Embryonic facial prominence (tissue), 1 donor: ENCODE measurements around the gene NDUFAF8.
"Not testable (repeated sequence)": the region's sequence is repeated elsewhere in the genome, so short reads cannot be mapped to it uniquely, and the experiment has no call there.

Source experiments
- DNase-seq: peaks from one replicate; pipeline ENCODE4 v3.0.0-alpha.2; 2016; ENCODE audit errors: extremely low spot score

Gene NDUFAF8

DNA sequence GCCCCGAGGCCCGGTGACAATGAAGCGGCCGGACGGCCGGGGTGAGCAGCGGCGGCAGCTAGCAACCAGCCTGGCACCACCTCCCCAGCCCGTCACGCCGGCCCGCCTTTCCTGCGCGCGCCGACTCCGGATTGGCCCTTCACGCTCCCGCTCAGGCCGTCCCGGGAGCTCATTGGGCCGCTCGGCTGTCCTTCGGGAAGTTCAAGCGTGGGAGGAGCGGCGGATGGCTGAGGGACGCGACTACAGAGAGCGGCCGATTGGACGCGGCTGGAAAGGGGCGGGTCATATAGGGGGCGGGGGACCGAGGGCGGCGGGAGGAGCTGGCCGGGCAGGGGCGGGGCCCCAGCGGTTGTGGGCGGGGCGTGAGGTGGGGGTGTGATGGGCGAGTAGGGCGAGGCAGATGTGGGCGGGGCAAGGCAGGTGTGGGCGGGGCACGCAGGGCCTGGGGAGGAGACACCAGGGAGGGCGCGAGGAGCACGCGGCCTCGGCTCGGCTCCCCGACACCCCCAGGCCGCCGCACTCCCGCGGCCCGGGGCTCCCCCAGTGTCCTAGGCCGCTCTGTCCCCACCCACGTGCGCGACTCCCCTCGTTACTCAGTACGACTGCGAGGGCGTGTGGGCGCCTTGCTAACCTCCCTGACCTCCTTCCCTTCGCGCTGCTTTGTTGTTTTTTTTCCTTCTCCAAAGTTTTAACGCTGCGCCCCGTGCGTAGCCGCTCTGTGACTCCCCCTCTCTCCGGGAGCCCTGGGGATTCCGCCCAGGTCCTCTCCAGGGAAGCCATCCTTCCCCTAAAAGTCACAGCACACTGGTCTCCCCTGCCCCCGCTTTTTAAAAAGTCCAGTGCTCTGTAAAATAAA is 16.0 kb upstream of the NDUFAF8 start, which contains the start of gene CEP131:
Gene CEP131, minus strand, starts transcription at position 60 of the 856 bp plus-strand sequence. CDS start 2,909 bp downstream, outside the sequence.
- DNase-seq: peak; percentile 97

GRCh38 chr17:81223762-81224130 is 15.4 kb upstream of the NDUFAF8 start:
- DNase-seq: no peak

GRCh38 chr17:81227630-81228029 is 11.5 kb upstream of the NDUFAF8 start:
- DNase-seq: not testable (repeated sequence)

GRCh38 chr17:81228420-81228819 is 10.7 kb upstream of the NDUFAF8 start:
- DNase-seq: no peak

GRCh38 chr17:81228834-81229665 is 10.1 kb upstream of the NDUFAF8 start:
- no peak for DNase-seq

DNA sequence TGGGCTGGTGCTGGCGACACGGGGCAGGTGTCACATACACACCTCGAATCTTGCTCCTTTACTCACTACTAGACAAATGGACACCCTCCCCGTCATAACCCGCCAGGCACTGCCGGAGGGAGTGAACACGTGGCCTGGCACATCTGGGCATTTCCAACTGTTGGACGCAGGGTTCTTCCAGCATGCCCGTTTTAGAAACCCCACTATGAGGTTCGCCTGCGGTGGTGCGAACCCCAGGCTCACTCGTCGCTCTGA is 9.5 kb upstream of the NDUFAF8 start:
- DNase-seq: no peak

DNA sequence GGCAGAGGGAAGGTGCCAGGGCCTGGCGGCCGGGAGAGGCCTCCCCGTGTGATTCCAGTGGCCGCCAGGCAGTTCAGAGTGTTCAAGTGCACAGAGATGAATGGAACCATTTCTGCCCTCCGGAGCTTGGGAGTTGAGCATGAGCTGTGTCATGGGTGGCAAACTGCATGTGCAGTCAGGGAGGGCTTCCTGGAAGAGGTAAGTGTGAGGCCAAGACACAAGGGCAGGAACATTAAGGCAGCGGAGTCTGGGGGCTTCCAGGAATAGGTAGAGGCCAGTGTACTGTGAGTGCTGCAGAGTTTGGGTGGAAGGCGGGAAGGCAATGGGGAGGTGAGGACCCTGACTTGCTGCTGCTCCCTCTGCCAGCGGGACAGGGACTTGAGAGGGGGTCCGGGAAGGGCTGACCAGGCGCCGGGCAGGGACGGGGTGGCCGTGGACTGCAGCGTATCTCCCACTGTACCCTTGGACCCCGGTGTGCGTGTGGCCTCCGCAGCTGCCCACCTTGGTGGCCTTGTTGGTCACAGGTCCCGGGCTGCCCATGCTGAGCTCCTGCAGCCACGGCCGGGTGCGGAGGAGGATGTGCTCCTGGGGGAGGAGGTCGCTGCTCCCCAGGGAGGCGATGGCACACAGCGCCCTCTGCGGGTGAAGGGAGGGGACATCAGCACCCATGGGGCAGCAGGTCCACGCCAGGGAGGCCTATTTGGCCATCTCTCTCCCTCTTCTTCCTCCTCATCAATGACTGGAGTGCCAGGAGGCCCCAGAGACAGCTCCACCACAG is 8.9 kb upstream of the NDUFAF8 start:
- no peak for DNase-seq

DNA sequence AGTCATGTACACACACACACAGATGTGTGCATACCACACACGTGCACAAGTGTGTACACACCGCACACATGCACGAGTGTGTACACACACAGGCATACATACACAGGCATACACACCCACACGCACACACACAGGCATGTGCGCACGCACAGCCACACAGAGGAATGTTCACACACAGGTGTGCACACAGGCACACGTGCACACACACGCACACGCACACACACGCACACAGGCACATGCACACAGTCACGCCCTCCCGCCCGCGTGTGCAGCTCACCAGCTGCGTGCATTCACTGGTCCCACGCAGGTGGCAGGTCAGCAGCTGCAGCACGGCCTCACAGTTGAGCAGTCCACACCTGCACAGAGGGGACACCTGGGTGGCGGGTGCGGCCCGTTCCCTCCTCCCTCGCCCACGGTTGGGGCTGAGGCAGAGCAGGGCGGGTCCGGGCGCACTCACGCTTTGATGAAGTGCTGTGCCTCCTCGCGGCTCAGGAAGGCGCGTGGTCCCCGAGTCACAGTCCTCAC is 7.9 kb upstream of the NDUFAF8 start:
- no peak for DNase-seq

GRCh38 chr17:81231766-81232581 is 7.1 kb upstream of the NDUFAF8 start:
- no peak for DNase-seq

DNA sequence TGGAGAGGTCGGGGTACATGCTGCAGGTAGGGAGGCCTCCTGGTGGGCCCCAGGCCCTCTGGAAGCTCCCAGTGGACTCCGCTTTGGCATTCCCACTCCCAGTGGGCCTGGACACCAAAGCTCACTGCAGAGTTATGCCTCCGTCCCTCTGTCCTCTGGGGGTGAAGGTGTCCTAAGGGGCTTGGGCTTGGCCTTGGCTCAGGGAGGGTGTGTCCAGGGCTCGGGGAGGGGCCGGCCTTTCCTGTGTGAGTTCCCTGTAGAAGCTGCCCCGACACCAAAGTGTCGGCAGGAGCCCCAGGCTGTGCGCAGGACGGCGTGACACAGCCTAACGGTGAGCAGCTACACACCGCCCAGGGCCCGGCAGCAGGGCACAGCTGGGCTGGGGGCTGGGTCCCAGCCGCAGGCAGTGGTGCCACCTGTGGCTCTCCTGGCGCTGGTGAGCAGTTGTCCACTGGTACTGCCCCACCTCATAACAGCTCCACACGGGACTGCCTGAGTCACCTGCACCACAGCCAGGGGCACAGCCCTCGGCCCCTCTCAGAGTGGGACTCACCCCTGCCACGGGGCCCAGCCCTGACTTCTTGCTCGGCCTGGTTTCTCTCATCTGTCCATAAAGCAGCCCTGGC is 6.4 kb upstream of the NDUFAF8 start:
- DNase-seq: no peak

- no peak for DNase-seq
Measured at GRCh38 chr17:81233316-81233715, 5.8 kb upstream of the NDUFAF8 start.

DNA sequence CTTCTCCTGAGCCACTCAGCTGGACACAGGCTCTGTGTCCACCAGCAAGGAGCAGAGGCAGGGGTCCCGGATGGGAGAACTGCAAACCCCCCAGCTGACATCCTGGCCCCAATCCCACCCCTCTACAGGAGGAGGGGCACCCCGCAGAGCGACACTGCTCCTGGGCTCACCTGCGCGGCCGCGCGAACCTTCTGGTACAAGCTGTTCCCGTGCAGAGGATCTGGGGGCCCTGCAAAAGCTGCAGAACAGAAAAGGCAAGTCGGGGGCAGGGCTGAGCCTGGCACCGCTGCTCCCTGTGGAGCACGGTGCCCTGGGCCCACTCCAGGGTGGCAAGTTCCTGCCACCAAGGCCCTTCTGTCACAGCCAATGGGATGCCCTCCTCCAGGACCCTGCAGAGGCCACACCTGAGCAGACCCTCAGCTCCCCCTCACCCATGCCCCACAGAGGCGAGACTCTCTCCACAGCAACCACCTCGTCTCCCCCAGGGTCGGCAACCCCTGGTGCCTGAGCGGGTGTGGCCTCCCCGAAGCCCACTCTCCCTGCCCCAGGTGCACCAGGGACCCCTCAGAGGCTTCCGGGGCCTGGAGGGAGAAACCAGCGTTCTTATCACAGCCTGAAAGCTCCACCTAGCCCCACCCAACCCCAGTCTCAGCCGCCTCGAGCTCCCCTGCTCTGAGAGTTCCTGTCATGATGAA is 5.2 kb upstream of the NDUFAF8 start:
- DNase-seq: no peak

DNA sequence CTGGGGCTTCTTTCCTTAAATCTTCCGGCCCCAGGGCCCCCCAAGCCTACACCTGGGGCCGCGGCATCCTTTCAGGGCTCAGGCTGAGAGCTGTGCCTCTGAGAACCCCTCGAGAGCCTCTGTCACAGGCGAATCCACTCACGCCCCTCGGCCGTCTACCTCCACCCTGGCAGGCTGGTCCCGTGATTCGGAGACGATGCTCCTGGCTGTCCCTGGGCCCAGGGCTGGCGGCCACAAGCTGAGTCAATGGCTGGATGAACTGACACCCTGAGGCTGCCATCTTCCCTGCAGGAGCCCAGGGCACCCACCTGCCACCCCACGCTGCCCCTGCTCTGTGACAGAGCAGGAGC is 4.6 kb upstream of the NDUFAF8 start:
- DNase-seq: no peak

DNA sequence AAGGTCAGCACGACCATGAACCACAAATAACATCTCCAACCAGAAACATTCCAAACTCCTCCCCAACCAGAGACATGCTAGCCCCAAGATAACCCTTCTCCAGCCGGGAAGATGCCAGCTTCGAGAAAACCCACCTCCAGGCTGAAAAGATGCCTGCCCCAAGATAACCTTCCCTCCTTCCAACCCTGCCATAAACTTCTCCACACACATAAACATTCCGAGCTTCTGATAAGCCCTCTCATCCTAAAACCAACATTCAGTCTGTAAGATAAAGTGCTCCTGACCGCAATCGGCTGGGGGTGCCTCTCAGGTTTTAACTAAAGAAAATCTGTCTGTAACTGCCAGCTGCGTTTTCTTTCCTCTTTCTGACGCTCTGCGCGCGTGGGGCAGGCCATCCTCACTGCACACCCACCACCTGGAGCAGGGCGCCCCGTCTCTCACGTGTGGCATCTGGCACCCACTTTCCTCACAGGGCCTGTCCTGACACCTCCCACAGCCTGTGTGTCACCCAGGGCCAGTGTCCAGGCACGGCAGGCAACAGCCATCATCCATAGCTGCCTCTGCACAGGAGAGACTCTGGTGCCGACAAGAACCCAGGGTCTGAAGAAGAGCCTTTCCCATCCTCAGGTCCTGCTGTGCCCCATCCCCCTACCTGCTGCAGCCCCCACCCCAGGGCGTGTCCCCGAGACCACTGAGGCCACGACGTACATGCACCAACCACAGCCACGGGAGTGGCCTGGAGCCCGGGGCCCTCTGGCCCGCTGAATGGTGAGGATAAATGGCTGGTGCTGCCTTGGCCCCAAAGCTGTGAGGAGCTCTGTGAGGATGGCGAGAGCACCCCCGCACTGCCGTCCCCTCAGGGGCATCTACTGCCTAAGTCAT is 3.9 kb upstream of the NDUFAF8 start:
- DNase-seq: no peak

GRCh38 chr17:81235822-81236740 is 3.0 kb upstream of the NDUFAF8 start:
- no peak for DNase-seq

DNA sequence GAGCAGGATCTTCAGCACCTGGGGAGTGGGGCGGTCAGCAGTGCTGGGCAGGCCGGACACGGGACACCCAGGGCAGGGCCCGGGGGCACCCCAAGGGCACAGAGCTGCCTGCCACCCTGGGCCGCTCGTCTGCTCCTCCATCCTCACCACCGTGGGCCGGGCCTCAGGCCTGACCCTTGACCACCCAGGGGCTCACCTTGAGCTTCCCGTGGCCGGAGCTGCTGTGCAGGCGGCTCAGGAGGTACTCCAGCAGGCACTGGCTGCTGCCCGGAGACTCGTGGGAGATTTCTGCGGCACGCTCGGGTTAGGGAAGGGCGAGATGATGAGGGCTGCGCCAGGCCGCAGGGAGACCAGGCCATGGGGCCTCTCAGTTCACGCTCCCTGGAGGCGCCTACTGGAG is 2.3 kb upstream of the NDUFAF8 start:
- DNase-seq: no peak

GRCh38 chr17:81237591-81238489 is 1.3 kb upstream of the NDUFAF8 start:
- DNase-seq: no peak
